DMS79 (cell line): ENCODE measurements around the gene RGS2.

Experiments
- DNase-seq: peaks from one replicate; lab custom pipeline; 2025; lab: John Stamatoyannopoulos, UW

The RGS2 gene

GRCh38 chr1:192830595-192831246 lies 21.9 kb downstream of the RGS2 start:
- DNase-seq: no peak

- no peak for DNase-seq
Observed at GRCh38 chr1:192831706-192832355, 23.0 kb downstream of the RGS2 start.

- no peak for DNase-seq
Observed at GRCh38 chr1:192832492-192832891, 23.7 kb downstream of the RGS2 start.

GRCh38 chr1:192835116-192835515 lies 26.3 kb downstream of the RGS2 start:
- DNase-seq: no peak

- DNase-seq: no peak
Observed at GRCh38 chr1:192839162-192840066, 30.6 kb downstream of the RGS2 start.

- no peak for DNase-seq
Observed at GRCh38 chr1:192844360-192844759, 35.5 kb downstream of the RGS2 start.

GRCh38 chr1:192846950-192847349 lies 38.1 kb downstream of the RGS2 start:
- DNase-seq: no peak

GRCh38 chr1:192849011-192849410 lies 40.2 kb downstream of the RGS2 start:
- DNase-seq: no peak

GRCh38 chr1:192849442-192849841 lies 40.6 kb downstream of the RGS2 start:
- DNase-seq: no peak

GRCh38 chr1:192852001-192852947 lies 43.4 kb downstream of the RGS2 start:
- DNase-seq: no peak

- no peak for DNase-seq
Observed at GRCh38 chr1:192858456-192858855, 49.6 kb downstream of the RGS2 start.

- no peak for DNase-seq
Observed at GRCh38 chr1:192859808-192860207, 51.0 kb downstream of the RGS2 start.

GRCh38 chr1:192860478-192861185 lies 51.8 kb downstream of the RGS2 start:
- DNase-seq: no peak

- DNase-seq: no peak
Observed at GRCh38 chr1:192861860-192862259, 53.0 kb downstream of the RGS2 start.
